MM.1S (cell line): ENCODE data around the gene P2RY6.

ENCODE experiments used
- DNase-seq: peaks from one replicate; pipeline ENCODE4 v3.0.0-alpha.2; 2015
- H2AFZ ChIP-seq: fragments of 300-600 bp; sonication (generic); 2 replicates; pipeline ENCODE4 v1.6.0; 2016; ENCODE audit warnings: antibody characterized with exemption, low read length
- H3F3A ChIP-seq: fragments of 300-600 bp; sonication (generic); 2 replicates; pipeline ENCODE4 v1.6.1; 2016; ENCODE audit warnings: mild to moderate bottlenecking, antibody characterized with exemption, low read length, moderate library complexity, mixed read lengths; ENCODE audit not compliant: insufficient read depth
- H3K27ac ChIP-seq: fragments of 300-600 bp; sonication (generic); 2 replicates; pipeline ENCODE4 v1.5.1; 2016; ENCODE audit warnings: mild to moderate bottlenecking, low read length
- H3K27me3 ChIP-seq: fragments of 300-600 bp; sonication (generic); replicated peaks from 2 replicates; pipeline ENCODE4 v1.6.0; 2016; ENCODE audit warnings: low read length; ENCODE audit not compliant: insufficient read depth
- H3K36me3 ChIP-seq: fragments of 300-600 bp; sonication (generic); replicated peaks from 2 replicates; pipeline ENCODE4 v1.6.1; 2016; ENCODE audit warnings: mild to moderate bottlenecking, low read length, mixed read lengths; ENCODE audit not compliant: insufficient read depth
- H3K4me1 ChIP-seq: fragments of 300-600 bp; sonication (generic); 2 replicates; pipeline ENCODE4 v1.6.1; 2016; ENCODE audit warnings: low read length, mixed read lengths
- H3K4me2 ChIP-seq: fragments of 300-600 bp; sonication (generic); 2 replicates; pipeline ENCODE4 v1.6.0; 2016; ENCODE audit warnings: low read depth, low read length
- H3K4me3 ChIP-seq: fragments of 300-600 bp; sonication (generic); 2 replicates; pipeline ENCODE4 v1.5.1; 2016; ENCODE audit warnings: low read length, mixed read lengths
- H3K79me2 ChIP-seq: fragments of 300-600 bp; sonication (generic); 2 replicates; pipeline ENCODE4 v1.6.1; 2016; ENCODE audit warnings: mixed run types, low read length, mixed read lengths
- H3K9ac ChIP-seq: fragments of 300-600 bp; sonication (generic); 2 replicates; pipeline ENCODE4 v1.6.1; 2016; ENCODE audit warnings: low read length, mixed read lengths
- H3K9me2 ChIP-seq: fragments of 300-600 bp; sonication (generic); replicated peaks from 2 replicates; pipeline ENCODE4 v1.6.1; 2016; ENCODE audit warnings: mild to moderate bottlenecking, low read length, mixed read lengths; ENCODE audit not compliant: insufficient read depth
- H3K9me3 ChIP-seq: fragments of 300-600 bp; sonication (generic); replicated peaks from 2 replicates; pipeline ENCODE4 v1.6.1; 2016; ENCODE audit warnings: mild to moderate bottlenecking, low read length, mixed read lengths; ENCODE audit not compliant: insufficient read depth
- H4K20me1 ChIP-seq: fragments of 300-600 bp; sonication (generic); 2 replicates; pipeline ENCODE4 v1.6.1; 2016; ENCODE audit warnings: mild to moderate bottlenecking, low read length, moderate library complexity, mixed read lengths; ENCODE audit not compliant: insufficient read depth
- CTCF ChIP-seq: fragments of 300-600 bp; sonication (generic); IDR thresholded peaks from 2 replicates; pipeline ENCODE4 v1.5.1; 2016; ENCODE audit warnings: antibody characterized with exemption, low read length, mixed read lengths
- EZH2 ChIP-seq: fragments of 300-600 bp; sonication (generic); optimal IDR thresholded peaks from 2 replicates; pipeline ENCODE3; 2017; ENCODE audit warnings: low read depth, mild to moderate bottlenecking, antibody characterized with exemption, low read length, mixed read lengths
- EZH2phosphoT487 ChIP-seq: fragments of 300-600 bp; sonication (generic); IDR thresholded peaks from 2 replicates; pipeline ENCODE4 v1.6.1; 2018; ENCODE audit warnings: antibody characterized with exemption, low read length

The P2RY6 gene

GRCh38 chr11:73257342-73258103 is 14.6 kb upstream of the P2RY6 start:
- H2AFZ ChIP-seq, result no peak overlapping the region
- H3K9ac ChIP-seq, result no peak overlapping the region

GRCh38 chr11:73258104-73259035 is 13.8 kb upstream of the P2RY6 start:
- Histone ChIP-seq H3K79me2 (no peaks in the 10 kb centered on the region), H3K36me3 (no peaks in the 10 kb centered on the region), H3K4me1 (no peaks in the 10 kb centered on the region), H3K4me2 (no peak overlapping the region), H3K27me3 (no peaks in the 10 kb centered on the region), H3K9me3 (no peaks in the 10 kb centered on the region), H3K4me3 (no peak overlapping the region), H4K20me1 (no peaks in the 10 kb centered on the region), H3F3A (no peaks in the 10 kb centered on the region), H2AFZ (no peak overlapping the region), H3K9ac (no peak overlapping the region), H3K9me2 (no peaks in the 10 kb centered on the region), H3K27ac (no peak overlapping the region)
- TF ChIP-seq CTCF, result no peak
- no peak for DNase-seq

More at GRCh38 chr11:73257342-73258103, 14.6 kb upstream of the P2RY6 start:
- H3K4me3 ChIP-seq, result no peak overlapping the region
- H3K27me3 ChIP-seq, result no peaks in the 10 kb centered on the region
- H3K4me2 ChIP-seq, result no peak overlapping the region
- H3K4me1 ChIP-seq, result peaks cover 3% of the 10 kb centered on the region
- no peak for TF ChIP-seq EZH2phosphoT487
- TF ChIP-seq EZH2, result no peak
- no peak for TF ChIP-seq CTCF
- no peaks in the 10 kb centered on the region for H3K9me2 ChIP-seq
- no peaks in the 10 kb centered on the region for H4K20me1 ChIP-seq
- H3K36me3 ChIP-seq, result no peaks in the 10 kb centered on the region
- no peaks in the 10 kb centered on the region for H3K79me2 ChIP-seq
- H3K27ac ChIP-seq, result no peak overlapping the region
- DNase-seq, result no peak
- no peaks in the 10 kb centered on the region for H3K9me3 ChIP-seq
- peaks cover 5% of the 10 kb centered on the region for H3F3A ChIP-seq

- H3K9me3 ChIP-seq, result no peaks in the 10 kb centered on the region
- DNase-seq, result no peak
- H3K79me2 ChIP-seq, result no peaks in the 10 kb centered on the region
- no peak overlapping the region for H3K27ac ChIP-seq
- no peaks in the 10 kb centered on the region for H3K4me1 ChIP-seq
- no peaks in the 10 kb centered on the region for H3K27me3 ChIP-seq
- no peaks in the 10 kb centered on the region for H3K9me2 ChIP-seq
- no peak overlapping the region for H2AFZ ChIP-seq
- H3K9ac ChIP-seq, result no peak overlapping the region
- TF ChIP-seq EZH2 (no peak), CTCF (no peak), EZH2phosphoT487 (no peak)
- no peaks in the 10 kb centered on the region for H3K36me3 ChIP-seq
- no peaks in the 10 kb centered on the region for H3F3A ChIP-seq
- no peak overlapping the region for H3K4me3 ChIP-seq
- no peaks in the 10 kb centered on the region for H4K20me1 ChIP-seq
- no peak overlapping the region for H3K4me2 ChIP-seq
Measured at GRCh38 chr11:73259406-73260126, 12.6 kb upstream of the P2RY6 start.
